GM23338 (cell line): Measurements from ENCODE around the gene TIE1.

Source experiments
- CREB1 ChIP-seq: fragments of 250-450 bp; sonication (Bioruptor Pico); IDR thresholded peaks from 2 replicates; pipeline ENCODE4 v1.5.0; 2020; ENCODE audit warnings: low read depth, mild to moderate bottlenecking, moderate library complexity
- CTCF ChIP-seq, 2 experiments: fragments of 200-600 bp in 1 of 2; sonication (generic) in 1 of 2; conservative IDR thresholded peaks; 2 replicates each; pipeline versions ENCODE4 v1.5.1 to v1.6.1; 2016 to 2017; ENCODE audit warnings: antibody characterized with exemption in 2 of 2, low read depth in 2 of 2, mild to moderate bottlenecking in 2 of 2, moderate library complexity in 1 of 2
- EZH2 ChIP-seq: fragments of 200-600 bp; sonication (generic); IDR thresholded peaks from one replicate; pipeline ENCODE4 v1.8.0; 2017; ENCODE audit warnings: antibody characterized with exemption, mild to moderate bottlenecking, low read depth; ENCODE audit not compliant: unreplicated experiment
- EZH2phosphoT487 ChIP-seq: fragments of 200-600 bp; sonication (generic); IDR thresholded peaks from one replicate; pipeline ENCODE4 v1.8.1; 2018; ENCODE audit warnings: antibody characterized with exemption; ENCODE audit not compliant: unreplicated experiment
- JUNB ChIP-seq: IDR thresholded peaks from one replicate; pipeline ENCODE4 v1.6.1; 2016; ENCODE audit warnings: antibody characterized with exemption; ENCODE audit not compliant: unreplicated experiment
- NANOG ChIP-seq: IDR thresholded peaks from 2 replicates; pipeline ENCODE4 v1.6.1; 2016; ENCODE audit warnings: antibody characterized with exemption, borderline replicate concordance
- POLR2AphosphoS5 ChIP-seq: IDR thresholded peaks from 2 replicates; pipeline ENCODE4 v1.6.1; 2016; ENCODE audit warnings: antibody characterized with exemption, low read depth
- TF ChIP-seq, protein P1 (sequence below): fragments of 250-450 bp; sonication (Bioruptor Pico); IDR thresholded peaks from 2 replicates; pipeline ENCODE4 v1.5.0; 2020; ENCODE audit warnings: mild to moderate bottlenecking, moderate library complexity
- TF ChIP-seq, protein P2 (sequence below): IDR thresholded peaks from one replicate; pipeline ENCODE4 v1.6.1; 2018; ENCODE audit warnings: antibody characterized with exemption; ENCODE audit not compliant: unreplicated experiment

- TF ChIP-seq CTCF (conservative IDR thresholded peaks at IDR 0.05; ENCODE audit: low read depth in 2 of 2), result no peak
- no peak for TF ChIP-seq JUNB
- no peak for TF ChIP-seq EZH2
- TF ChIP-seq, protein P1, sequence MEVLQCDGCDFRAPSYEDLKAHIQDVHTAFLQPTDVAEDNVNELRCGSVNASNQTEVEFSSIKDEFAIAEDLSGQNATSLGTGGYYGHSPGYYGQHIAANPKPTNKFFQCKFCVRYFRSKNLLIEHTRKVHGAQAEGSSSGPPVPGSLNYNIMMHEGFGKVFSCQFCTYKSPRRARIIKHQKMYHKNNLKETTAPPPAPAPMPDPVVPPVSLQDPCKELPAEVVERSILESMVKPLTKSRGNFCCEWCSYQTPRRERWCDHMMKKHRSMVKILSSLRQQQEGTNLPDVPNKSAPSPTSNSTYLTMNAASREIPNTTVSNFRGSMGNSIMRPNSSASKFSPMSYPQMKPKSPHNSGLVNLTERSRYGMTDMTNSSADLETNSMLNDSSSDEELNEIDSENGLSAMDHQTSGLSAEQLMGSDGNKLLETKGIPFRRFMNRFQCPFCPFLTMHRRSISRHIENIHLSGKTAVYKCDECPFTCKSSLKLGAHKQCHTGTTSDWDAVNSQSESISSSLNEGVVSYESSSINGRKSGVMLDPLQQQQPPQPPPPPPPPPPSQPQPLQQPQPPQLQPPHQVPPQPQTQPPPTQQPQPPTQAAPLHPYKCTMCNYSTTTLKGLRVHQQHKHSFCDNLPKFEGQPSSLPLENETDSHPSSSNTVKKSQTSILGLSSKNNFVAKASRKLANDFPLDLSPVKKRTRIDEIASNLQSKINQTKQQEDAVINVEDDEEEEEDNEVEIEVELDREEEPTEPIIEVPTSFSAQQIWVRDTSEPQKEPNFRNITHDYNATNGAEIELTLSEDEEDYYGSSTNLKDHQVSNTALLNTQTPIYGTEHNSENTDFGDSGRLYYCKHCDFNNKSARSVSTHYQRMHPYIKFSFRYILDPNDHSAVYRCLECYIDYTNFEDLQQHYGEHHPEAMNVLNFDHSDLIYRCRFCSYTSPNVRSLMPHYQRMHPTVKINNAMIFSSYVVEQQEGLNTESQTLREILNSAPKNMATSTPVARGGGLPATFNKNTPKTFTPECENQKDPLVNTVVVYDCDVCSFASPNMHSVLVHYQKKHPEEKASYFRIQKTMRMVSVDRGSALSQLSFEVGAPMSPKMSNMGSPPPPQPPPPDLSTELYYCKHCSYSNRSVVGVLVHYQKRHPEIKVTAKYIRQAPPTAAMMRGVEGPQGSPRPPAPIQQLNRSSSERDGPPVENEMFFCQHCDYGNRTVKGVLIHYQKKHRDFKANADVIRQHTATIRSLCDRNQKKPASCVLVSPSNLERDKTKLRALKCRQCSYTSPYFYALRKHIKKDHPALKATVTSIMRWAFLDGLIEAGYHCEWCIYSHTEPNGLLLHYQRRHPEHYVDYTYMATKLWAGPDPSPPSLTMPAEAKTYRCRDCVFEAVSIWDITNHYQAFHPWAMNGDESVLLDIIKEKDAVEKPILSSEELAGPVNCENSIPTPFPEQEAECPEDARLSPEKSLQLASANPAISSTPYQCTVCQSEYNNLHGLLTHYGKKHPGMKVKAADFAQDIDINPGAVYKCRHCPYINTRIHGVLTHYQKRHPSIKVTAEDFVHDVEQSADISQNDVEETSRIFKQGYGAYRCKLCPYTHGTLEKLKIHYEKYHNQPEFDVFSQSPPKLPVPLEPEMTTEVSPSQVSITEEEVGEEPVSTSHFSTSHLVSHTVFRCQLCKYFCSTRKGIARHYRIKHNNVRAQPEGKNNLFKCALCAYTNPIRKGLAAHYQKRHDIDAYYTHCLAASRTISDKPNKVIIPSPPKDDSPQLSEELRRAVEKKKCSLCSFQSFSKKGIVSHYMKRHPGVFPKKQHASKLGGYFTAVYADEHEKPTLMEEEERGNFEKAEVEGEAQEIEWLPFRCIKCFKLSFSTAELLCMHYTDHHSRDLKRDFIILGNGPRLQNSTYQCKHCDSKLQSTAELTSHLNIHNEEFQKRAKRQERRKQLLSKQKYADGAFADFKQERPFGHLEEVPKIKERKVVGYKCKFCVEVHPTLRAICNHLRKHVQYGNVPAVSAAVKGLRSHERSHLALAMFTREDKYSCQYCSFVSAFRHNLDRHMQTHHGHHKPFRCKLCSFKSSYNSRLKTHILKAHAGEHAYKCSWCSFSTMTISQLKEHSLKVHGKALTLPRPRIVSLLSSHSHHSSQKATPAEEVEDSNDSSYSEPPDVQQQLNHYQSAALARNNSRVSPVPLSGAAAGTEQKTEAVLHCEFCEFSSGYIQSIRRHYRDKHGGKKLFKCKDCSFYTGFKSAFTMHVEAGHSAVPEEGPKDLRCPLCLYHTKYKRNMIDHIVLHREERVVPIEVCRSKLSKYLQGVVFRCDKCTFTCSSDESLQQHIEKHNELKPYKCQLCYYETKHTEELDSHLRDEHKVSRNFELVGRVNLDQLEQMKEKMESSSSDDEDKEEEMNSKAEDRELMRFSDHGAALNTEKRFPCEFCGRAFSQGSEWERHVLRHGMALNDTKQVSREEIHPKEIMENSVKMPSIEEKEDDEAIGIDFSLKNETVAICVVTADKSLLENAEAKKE (CRISPR knock-in tag), result no peak
- TF ChIP-seq, protein P2, sequence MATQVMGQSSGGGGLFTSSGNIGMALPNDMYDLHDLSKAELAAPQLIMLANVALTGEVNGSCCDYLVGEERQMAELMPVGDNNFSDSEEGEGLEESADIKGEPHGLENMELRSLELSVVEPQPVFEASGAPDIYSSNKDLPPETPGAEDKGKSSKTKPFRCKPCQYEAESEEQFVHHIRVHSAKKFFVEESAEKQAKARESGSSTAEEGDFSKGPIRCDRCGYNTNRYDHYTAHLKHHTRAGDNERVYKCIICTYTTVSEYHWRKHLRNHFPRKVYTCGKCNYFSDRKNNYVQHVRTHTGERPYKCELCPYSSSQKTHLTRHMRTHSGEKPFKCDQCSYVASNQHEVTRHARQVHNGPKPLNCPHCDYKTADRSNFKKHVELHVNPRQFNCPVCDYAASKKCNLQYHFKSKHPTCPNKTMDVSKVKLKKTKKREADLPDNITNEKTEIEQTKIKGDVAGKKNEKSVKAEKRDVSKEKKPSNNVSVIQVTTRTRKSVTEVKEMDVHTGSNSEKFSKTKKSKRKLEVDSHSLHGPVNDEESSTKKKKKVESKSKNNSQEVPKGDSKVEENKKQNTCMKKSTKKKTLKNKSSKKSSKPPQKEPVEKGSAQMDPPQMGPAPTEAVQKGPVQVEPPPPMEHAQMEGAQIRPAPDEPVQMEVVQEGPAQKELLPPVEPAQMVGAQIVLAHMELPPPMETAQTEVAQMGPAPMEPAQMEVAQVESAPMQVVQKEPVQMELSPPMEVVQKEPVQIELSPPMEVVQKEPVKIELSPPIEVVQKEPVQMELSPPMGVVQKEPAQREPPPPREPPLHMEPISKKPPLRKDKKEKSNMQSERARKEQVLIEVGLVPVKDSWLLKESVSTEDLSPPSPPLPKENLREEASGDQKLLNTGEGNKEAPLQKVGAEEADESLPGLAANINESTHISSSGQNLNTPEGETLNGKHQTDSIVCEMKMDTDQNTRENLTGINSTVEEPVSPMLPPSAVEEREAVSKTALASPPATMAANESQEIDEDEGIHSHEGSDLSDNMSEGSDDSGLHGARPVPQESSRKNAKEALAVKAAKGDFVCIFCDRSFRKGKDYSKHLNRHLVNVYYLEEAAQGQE, result no peak
- no peak for TF ChIP-seq CREB1 (CRISPR knock-in tag)
- TF ChIP-seq EZH2phosphoT487, result no peak
- no peak for TF ChIP-seq NANOG
- TF ChIP-seq POLR2AphosphoS5, result no peak
These were observed 8.7 kb downstream of the TIE1 start for GRCh38 chr1:43309405-43310025.
